Activated CD4-positive, CD25-positive, alpha-beta regulatory T cell treated with anti-CD3 and anti-CD28 coated beads, Interleukin-2, amount 50 U/mL, for 16 hours (primary cell): ENCODE data around the gene FDX2.
"Not testable (repeated sequence)": the region's sequence is repeated elsewhere in the genome, so short reads cannot be mapped to it uniquely, and the experiment has no call there.

Experiments
- DNase-seq: peaks from one replicate; pipeline ENCODE4 v3.0.0-alpha.2; 2020; ENCODE audit warnings: low read depth, low spot score

Gene FDX2

GRCh38 chr19:10284065-10284959, 31.5 kb downstream of the FDX2 start:
- no peak for DNase-seq

- no peak for DNase-seq
These were observed 32.3 kb downstream of the FDX2 start for GRCh38 chr19:10283301-10284064.

GRCh38 chr19:10282043-10282442, 33.8 kb downstream of the FDX2 start:
- DNase-seq: not testable (repeated sequence)

GRCh38 chr19:10279737-10280442, 35.9 kb downstream of the FDX2 start:
- DNase-seq: no peak

GRCh38 chr19:10278935-10279334, 36.9 kb downstream of the FDX2 start:
- DNase-seq: no peak

- DNase-seq: no peak
These were observed 37.8 kb downstream of the FDX2 start for GRCh38 chr19:10277795-10278589.

GRCh38 chr19:10274589-10274988, 41.2 kb downstream of the FDX2 start:
- no peak for DNase-seq

GRCh38 chr19:10271543-10272086, 44.2 kb downstream of the FDX2 start:
- DNase-seq: no peak

- DNase-seq: peak; percentile 56
These were observed 45.0 kb downstream of the FDX2 start, which contains the start of gene ICAM1 for GRCh38 chr19:10270616-10271394. Gene ICAM1, plus strand, starts transcription at chr19:10271120. Its CDS starts 40 bp downstream, at chr19:10271160.

- DNase-seq: no peak
These were observed 45.6 kb downstream of the FDX2 start for GRCh38 chr19:10270180-10270615.

GRCh38 chr19:10269333-10270179, 46.3 kb downstream of the FDX2 start:
- DNase-seq: peak; percentile 73

- DNase-seq: no peak
These were observed 47.7 kb downstream of the FDX2 start for GRCh38 chr19:10268071-10268470.

GRCh38 chr19:10266706-10267105, 49.1 kb downstream of the FDX2 start:
- DNase-seq: no peak

GRCh38 chr19:10262771-10263170, 53.0 kb downstream of the FDX2 start:
- no peak for DNase-seq

- no peak for DNase-seq
These were observed 55.7 kb downstream of the FDX2 start for GRCh38 chr19:10260141-10260584.
